GM19324 (cell line): ENCODE measurements around the gene SPAG7.

Experiments
- ATAC-seq: cut with Tn5 transposase; IDR thresholded peaks from one replicate; pipeline ENCODE4 v1.9.1; 2021; ENCODE audit warnings: mild to moderate bottlenecking, moderate library complexity; ENCODE audit not compliant: unreplicated experiment, low FRiP score

Gene SPAG7

DNA sequence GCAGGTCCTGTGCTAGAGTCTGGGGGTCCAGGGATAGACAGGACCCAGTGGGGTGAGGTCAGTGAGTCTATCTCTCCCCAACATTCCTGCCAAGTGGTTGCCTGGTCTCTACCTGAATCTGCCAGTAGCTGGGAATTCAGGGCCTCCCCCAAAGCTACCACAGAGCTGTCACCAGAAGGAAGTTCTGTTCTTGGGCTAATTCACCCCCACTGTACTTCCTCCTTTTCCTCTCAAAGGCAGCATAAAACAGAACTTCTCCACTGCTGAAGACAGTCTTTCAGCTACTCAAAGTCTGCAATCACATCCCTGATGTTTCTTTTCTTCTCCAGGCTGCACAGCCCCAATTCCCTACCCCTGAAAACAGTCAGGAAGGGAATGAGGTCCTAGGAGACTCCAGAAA is 11.1 kb upstream of the SPAG7 start:
- no peak for ATAC-seq

DNA sequence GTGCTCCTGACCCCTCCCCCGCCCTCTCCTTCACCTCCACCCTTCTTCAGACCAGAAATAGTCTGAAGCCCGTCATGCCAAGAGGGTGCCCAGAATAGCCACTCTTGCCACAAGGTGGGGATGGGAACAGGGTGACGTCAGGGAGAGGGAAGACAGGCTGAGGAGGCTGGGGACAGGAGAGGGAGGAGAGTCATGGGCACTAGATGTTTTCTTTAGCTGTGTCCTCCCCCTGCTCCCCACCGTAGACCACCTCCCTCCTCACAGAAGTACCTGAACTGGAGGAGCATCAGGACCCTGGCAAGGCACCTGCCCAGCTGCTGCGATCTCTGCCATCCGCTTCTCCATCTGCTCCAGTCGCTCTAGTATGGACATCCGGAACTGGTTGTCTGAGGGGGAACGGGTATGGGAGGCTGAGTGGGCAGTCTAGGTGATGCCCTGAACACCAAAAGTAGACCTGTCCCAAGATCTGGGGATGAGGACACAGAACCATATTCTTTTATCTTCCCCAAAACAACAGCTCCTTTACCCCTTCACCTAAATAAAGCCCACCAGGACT is 6.6 kb upstream of the SPAG7 start:
- ATAC-seq = no peak

DNA sequence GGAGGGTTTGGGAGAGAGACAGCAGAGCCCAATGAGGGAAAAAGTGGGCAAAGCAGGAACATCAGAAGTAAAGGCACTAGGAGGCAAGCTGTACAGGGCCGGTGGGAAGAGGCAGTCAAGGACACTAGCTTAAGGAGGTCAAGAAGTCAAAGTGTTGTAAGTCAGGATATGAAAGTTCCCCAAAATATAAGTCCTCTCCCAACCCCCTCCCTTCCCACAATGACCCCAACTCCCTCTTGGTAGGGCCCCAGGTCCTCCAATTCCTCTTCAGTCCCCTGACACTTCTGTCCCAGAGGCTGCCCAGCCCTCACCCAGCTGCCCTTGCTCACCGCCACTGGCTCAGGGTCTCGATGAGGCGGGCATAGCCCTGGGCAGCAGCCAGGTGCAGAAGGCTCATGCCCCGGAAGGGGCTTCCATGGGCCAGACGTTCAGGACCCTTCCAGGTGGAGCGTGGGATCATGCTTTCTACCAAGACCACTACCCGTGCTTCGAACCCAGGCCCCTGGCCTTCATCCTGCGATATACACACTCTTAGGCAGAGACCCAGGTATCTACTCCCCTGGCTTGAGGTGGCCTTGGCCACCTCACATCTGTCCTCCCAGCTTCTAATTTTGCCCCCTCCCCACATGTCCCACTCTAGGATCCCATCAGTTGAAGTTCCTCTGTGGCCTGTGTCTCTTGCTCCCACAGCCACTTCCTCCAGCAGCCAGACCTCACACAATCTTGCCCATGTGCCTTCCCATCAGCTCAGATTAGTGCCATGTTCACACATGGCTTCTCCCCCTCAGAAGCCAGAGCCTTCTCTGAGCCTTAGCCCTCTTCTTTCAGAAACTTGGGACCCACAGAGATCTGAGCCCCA is 5.9 kb upstream of the SPAG7 start:
- ATAC-seq = no peak

DNA sequence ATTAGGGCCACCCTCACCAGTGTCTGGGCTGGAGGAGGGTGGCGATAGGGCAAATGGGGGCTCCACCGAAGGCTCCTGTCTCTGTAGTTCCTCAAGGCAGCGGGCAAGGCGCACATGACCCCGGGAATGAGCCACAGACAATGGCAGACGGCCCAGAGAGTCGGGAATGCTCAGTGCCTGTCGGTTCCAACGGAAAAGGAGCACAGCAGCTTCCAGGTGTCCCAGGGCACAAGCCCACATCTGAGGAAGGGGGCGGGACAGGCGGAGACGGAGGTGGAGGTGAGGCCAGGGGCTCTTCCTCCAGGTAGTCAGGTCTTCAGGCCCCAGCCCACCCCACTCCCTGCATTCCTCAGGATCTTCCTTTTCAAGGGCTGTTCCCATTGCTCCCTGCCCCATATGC is 5.1 kb upstream of the SPAG7 start:
- ATAC-seq = no peak

DNA sequence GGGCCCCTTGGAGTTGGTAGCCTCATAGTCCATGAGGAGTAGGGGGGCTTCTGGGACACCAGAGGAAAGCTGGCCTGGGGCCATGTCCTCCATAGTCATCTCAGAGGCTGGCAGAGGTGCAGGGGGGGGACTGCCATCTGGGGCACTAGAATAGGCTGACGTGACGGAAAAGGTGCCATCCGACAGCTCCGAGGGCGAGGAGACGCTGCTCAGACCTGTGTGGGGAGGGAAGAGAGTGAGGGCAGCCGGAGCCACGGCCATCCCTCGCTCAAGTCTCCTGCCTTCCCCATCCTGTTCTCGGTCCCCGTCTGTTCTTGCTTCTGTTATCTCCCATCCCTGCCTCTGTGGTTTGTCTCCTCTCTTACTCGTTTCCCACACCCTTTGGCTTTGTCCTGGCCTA is 4.7 kb upstream of the SPAG7 start:
- no peak for ATAC-seq

DNA sequence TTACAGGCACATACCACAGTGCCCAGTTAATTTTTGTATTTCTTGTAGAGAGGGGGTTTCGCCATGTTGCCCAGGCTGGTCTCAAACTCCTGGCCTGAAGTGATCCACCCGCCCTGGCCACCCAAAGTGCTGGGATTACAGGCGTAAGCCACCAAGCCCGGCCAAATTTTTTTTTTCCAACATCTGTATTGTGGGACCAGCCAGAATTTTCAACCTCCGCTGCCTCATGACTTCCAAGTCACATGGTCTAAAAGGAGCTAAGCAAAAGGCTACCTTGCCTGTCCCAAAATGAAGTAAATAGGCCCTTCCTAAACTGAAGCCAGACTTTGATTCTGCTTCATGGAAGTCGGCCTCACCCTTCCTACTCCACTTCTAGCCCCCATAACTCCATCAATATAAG is 4.2 kb upstream of the SPAG7 start:
- ATAC-seq = no peak

DNA sequence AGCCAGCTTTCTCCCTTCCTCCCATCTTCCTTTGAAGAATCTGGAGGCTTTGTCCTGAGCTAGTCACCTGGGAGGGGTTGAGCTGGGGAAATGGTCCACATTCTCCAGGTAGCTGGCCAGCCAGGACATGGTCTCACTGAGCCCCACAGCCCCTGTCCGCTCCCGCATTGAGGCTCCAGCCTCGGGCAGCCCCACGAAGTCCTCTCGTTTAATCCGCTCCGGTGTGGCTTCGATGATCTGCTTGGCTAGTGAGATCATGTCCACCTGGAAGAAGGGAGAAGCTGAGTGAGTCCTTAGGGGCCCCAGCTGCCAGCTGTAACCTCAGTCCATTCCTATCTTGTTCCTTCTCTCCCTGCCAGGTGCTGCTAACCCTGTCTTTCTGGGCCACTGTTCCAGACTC is 2.7 kb upstream of the SPAG7 start:
- ATAC-seq = no peak

DNA sequence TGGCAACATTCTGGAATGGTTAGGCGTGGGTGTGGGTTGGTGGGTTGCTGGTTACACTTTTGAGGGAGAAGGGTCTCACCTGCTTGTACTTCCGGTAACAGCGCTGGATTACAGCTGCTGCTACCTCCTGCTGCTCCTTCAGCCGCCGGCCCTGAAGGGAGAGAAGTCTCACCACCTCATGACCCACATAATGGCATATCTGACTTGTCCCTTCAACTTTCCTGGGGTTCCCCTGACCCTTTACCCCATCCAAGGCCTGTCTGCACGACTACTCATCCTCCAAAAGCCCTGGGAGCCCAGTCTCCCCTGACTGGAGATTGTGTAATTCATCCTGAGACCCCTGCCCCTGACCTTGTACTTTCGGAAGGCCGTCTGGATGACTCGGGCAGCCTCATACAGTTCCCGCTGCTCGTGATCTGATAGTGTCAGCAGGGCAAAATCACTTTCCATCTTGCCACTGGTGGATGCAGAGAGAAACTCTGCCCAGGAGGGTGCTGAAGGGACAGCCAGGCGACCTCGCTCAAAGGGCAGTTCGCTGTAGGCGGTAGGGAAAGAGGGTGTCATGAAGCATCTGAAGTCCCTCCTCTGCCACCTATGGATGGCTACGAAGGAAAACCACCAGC is 2.0 kb upstream of the SPAG7 start:
- ATAC-seq = no peak

DNA sequence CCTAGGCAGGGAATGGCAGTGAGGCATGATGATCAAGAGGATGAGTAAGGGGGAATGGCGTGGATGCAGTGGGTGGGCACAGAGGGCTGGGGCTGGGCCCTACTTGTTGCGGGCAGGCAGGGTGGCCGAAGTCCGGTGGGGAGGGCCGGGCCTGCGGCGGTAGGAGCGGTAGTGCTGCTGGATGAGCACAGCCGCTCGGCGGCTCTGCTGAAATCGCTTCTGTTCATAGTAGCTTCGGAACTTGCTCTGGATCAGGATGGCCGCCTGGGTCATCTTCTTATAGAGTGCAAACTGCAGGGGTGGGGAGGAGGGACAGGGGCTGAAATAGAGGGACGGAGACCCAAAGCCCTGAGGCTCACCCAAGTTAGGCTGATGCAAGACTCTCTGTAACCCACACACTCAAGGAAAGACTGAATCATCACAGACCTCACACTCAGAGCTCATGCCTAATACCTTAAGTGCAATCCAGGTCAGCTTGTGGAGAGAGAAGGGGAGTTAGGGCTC is 1.5 kb upstream of the SPAG7 start:
- no peak for ATAC-seq

DNA sequence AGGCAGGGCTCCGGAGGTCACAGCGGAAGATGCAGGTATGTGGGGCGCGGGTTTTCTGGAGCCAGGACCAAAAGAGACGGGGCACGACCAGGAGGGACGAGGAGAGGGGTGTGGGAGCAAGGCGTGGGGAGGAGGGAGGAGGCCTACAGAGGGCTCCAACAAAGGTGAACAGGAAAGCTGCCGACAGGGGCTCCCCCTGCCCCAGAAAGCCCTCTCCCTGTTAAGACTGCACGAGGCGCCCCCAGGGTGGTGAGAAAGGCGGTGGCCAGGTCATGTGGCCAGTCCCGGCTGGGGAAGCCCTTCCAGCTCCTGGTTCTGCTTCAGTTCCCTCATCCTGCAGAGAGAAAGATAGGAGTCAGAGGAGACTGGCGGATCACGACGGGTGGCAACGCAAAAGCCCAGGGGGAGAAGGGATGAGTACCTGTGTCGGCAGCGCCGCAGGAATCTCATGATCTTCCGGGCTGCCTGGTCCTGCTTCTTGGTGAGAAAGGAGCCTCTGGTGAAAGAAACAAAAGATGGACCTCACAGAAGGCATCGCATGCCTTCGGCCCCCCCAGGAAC is 949 bp upstream of the SPAG7 start:
- ATAC-seq = no peak

DNA sequence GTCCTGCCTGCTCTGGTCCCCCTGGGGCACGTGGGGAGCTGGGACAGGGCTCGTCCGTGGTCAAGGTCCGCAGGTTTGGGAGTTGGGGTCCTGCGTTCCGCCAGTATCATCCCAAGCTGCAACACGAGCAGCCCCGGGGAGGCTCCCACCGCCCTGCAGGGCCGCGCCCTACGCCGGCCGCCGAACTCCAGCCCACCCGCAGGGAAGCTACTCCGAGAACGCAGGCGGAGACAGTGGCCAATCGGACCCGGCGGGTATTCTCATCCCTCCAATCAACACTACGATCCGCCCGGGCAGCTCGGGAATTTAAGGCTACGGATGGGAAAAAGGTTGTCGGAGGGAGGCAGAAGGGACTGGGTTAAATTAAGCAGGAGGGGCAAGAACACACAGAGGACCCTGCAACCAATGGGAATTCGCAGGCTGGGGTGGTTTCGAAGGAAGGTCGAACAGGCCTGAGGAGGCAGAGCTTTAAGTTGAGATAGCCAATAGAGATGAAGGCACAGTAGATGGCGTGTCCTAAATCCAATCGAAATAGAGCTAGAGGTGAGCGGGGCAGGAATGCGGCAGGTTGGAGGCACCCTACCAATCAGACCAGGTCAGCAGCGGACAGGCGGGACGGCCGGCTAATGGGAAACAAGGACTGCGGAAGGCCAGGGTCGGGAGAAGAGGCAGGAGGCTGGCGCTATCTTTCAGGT is 626 bp downstream of the SPAG7 start:
- ATAC-seq = peak; percentile 88

DNA sequence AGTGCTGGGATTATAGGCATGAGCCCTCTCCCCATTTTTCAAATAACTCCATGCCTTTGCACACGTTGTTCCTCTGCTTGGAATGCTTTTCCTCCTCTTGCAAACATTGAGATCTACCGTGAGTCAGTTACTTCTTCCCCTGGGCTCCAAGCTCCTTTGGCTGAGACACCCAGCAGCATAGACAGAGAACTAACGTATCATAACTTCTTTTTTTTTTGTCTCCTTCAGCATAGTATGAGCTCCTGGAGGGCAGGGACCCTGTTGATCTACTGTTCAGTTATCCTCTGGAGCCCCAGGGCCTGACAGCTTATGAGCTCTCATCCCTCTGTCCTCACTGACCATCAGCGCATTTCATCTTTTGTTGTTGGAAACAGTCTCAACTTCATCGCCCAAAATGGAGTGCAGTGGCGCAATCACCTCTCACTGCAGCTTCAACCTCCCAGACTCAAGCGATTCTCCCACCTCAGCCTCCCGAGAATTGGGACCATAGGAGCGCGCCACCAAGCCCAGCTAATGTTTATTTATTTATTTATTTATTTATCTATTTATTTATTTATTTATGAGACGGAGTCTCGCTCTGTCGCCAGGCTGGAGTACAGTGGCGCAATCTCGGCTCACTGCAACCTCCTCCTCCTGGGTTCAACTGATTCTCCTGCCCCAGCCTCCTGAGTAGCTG is 2.2 kb downstream of the SPAG7 start:
- ATAC-seq = no peak

DNA sequence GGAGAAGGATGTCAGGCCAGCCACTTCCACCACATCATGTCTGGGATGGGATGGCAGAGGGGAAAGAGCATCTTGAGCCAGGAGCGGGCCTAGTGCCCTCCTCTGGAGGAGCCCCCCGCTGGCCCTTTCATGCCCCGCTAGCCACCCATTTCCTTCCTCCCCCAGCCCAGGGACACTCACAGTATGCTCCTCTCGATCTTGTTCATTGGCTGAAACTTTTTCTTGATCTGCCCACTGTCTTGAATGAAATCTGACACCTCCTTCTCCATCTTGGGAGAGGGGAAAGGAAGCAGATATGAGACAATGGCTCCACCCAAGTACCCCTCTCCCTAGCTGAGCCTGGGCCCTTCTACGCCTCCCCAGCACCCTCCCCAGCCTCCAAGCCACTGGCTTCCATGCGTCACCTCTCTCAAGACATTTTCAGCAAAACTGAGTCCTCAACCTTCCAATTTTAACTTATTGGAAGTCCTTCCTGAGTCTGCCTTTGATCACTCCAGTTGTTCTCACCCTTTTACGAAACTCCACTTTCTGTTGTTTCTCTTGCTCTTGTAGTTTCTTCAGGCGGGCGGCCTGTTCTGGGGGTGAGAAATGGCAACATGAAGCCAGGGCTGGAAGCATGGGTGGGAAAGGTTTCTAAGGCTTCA is 7.2 kb downstream of the SPAG7 start:
- no peak for ATAC-seq

DNA sequence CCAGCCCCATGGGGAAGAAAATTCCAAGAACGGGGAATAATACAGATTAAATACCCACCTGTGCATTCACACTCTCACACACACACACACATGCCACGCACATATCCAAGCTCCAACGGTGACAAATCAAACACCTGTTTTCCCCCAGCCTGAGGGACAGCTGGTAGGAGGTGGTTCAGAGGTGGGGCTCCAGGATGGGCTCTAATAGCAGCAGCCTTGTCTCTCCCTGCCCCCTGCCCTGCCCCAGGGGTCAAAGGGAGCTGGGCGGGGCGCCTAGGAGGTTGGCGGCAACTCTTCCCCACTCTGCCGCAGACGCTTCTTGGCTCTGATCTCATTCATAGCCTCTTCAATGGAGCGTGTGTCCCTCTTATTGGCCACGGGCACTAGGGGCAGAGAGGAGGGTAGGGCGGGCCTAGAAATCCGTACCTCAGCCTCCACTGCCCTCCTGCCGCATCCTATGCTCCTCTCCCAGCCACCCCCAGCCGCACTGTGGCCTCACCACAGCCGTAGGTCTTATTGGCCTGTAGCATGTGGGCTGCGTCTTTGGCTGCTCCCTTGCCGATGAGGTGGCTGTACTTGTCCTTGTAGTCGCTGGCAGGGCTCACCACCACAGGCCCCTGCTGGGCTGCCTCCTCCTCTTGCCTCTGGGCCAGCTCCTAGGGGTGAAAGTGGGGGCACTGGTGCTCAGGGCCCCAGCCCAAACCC is 8.2 kb downstream of the SPAG7 start:
- ATAC-seq = no peak

DNA sequence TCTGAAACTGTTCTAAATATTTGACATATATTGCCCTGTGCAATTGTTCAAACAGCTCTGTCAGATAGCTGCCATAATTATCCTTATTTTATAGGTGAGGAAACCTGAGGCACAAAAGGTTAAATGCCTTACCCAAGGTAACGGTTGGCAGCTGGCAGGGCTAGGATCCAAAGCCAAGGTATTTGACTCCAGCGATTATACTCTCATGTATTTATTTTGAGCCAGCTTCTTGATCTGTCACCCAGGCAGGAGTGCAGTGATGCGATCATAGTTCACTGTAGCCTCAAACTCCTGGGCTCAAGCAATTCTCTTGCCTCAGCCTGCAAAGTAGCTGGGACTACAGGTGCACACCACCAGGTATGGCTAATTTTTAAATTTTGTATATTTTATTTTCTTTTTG is 9.5 kb downstream of the SPAG7 start:
- no peak for ATAC-seq

DNA sequence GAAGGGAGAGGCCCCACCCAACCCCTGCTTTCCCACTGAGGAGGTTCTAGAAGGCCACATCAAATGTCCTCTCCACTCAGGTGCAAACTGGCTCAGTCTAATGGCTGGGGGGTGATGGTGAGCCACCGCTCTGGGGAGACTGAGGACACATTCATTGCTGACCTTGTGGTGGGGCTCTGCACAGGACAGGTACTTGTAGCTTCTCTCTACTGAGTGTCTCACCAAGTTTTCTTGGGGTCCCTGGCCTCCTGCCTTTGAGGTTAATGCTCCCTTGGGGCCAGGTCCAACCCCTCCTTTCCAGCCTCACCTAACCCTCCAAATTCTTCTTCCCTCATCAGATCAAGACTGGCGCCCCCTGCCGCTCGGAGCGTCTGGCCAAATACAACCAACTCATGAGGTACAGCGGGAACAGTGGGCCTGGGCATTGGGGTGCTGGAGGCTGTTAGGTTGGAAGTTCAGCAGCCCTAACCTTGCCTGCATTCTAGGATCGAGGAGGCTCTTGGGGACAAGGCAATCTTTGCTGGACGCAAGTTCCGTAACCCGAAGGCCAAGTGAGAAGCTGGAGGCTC is 11.0 kb downstream of the SPAG7 start:
- ATAC-seq = no peak

DNA sequence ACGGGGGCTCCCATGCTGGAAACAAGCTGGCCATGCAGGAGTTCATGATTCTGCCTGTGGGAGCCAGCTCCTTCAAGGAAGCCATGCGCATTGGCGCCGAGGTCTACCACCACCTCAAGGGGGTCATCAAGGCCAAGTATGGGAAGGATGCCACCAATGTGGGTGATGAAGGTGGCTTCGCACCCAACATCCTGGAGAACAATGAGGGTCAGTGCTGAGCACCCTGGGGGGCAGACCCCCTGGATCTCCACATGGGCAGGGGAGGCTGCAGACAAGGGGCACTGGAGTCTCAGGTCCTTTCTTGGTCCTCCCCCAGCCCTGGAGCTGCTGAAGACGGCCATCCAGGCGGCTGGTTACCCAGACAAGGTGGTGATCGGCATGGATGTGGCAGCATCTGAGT is 12.5 kb downstream of the SPAG7 start:
- no peak for ATAC-seq

DNA sequence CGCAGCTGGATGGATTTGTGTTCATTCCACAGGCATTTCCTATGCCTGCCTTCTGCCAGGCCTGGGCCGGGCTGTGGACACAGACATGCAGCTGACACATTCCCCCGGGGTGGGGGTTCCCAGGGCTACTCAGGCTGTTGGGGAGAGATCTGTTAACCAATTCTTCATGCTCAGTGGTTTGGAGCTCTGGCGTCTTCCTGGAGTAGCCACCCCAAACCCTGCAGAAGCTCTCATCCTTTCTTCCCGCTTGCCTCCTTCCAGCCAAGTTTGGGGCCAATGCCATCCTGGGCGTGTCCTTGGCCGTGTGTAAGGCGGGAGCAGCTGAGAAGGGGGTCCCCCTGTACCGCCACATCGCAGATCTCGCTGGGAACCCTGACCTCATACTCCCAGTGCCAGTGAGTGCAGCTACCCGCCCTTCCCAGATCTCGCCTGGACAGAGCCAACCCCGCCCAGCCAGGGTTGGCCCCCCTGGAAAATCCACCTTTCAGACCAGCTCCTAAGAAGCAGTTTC is 14.1 kb downstream of the SPAG7 start:
- ATAC-seq = no peak

DNA sequence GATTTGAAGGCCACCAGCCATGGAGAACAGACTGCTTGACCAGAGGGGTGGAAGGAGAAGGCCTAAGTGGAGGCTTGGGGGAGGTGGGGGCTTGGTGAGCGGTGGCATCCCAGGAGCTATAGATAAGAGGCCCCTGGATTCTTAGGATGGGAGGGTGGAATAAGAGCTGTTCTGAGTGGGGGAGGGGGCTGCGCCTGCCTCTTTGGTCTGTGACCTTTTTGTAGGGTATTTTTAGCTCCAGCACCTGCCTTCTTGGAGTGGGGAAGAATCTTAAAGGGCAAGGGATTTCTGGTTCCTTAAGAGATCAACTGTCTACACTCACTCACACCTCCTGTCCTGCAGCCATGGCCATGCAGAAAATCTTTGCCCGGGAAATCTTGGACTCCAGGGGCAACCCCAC is 16.1 kb downstream of the SPAG7 start:
- no peak for ATAC-seq
